Left hindlimb (tissue), 1 donor: ENCODE results near the gene LYRM4.

ENCODE experiments used
- DNase-seq: peaks from one replicate; pipeline ENCODE4 v3.0.0-alpha.2; 2018

The LYRM4 gene

DNA sequence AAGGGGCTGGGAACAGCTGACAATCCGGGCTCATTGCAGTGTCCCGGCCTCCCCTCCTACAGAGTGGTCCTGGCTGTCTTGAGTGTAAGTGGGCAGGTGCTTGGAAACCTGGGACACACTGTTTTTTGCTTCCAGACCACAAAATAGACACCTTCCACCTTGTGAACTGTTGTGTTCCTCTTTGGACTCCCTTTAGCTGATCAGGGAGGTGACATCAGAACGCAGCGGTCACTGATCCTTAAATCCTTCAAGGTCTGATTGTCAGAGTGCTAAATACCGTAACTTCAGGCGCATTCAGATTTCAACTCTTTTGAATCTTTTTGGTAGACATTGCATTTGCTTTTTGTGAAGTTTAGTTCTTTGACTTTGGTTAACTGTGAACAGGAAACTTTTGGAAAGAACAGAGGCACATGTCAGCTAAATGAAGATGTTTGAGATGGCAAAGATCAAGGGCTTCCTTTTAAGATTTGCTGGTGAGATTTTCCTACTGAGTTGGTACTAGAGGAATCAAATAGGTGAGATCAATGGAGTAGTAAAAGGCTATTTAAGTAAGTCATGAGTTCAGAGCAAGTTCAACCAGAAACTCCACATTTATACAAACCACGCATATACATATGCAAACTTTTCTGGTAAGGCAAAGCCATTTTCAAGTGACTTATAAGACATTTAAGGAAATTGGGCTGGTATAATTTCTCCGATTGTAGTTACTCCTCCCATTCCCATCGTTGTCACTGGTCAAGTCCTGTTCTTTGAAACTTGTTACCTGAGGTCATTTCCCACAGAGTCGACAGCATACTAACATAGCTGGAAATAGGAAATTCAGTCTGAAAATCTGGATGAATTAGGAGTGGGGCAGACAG lies 169.3 kb downstream of the LYRM4 start:
- DNase-seq: no peak

DNA sequence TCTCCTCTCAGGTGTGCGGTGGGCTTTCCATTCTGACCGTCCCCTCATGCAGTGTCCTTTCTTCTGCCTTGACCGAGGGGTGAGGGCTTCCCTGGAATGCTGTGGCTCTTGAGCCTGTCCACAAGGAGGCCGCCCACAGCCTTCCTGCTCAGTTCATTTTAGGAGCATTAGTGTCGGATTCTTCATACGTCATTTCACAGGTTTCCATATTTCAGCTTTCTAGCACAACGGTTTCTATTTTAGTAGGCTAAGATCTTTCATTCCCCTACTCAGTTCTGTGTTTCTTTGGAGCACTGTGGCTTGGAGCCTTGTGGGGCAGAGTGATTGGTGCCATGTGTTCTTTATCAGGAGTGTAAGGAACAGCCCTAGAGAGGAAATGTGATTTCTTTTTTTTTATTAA lies 170.1 kb downstream of the LYRM4 start:
- no peak for DNase-seq

DNA sequence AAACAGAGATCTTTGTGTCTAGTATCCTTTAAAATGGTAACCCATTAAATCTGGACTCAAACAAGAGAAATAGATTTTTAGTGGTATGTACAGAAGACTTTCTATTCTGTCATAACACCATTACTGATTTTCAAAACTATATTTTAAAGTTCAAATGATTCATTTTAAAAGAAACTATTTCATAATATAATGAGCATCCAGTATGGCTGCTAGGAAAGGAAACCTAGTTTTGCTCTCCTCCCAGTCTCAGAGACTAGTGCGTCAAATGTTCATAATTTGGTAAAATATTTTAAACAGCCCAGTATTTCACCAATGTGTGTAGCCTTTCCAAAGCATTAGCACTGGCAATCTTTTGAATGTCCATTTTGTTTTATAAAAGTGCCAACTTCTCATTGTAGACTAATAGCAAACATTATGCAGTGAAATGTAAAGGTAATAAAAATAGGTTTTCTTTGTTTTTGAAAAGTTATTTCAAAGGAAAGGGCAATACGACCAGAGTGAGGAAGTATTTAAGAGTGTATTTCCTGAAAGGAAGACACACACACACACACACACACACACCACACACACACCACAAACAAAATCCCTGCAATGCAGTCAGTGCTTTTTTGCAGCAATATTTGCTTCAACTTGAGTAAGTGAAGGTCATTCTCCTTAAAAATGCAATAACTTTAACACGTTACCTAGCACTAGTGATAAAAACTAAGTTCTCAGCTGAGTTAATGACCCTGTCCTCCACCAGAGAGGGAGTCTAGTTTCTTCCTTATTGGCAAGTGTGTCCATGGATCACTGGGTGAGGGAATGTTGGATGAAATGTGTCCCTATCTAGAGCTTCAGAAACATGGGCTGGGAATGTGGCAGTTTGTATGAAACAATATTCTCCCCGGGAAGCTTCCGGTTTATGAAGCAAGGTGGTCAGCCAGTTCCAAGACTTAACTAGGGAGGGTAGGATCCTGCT lies 171.0 kb downstream of the LYRM4 start:
- no peak for DNase-seq

DNA sequence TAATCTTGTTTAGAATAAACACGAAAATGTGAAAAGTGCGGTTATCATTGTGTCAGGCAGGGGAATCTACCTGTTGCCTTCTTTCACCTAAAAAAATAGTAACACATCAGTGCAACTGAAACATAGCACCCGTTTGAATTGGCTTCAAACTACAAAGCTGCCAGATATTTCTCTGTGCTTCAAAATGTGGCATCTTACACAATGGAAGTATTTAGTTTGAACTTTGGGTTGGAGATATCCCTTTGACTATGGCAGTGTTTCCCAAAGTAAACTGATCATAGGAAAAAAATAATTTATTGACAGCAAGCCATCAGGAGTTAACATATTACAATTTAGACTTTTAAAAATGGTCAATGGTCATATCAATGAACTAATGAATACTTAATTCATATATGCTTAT lies 172.0 kb downstream of the LYRM4 start:
- DNase-seq: no peak

DNA sequence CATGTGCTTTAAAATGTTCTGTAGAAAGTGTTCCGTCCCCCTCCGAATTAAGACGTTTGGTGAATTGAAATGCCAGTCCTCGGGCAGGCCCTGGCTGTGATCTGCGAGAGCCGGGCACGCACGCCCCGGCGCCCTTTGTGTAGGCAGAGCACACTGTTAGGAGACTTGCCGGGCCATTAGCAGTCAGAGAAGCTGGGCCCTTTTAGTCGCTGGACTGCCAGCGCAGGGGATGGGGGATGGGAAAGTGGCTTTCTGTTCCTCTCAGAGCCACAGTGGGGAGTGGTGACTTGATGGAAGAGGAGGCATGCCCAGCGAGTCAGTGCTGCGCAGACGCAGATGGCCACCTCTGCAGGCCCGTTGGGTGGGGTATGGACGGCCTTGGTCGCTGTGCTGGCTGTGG lies 173.4 kb downstream of the LYRM4 start:
- no peak for DNase-seq

DNA sequence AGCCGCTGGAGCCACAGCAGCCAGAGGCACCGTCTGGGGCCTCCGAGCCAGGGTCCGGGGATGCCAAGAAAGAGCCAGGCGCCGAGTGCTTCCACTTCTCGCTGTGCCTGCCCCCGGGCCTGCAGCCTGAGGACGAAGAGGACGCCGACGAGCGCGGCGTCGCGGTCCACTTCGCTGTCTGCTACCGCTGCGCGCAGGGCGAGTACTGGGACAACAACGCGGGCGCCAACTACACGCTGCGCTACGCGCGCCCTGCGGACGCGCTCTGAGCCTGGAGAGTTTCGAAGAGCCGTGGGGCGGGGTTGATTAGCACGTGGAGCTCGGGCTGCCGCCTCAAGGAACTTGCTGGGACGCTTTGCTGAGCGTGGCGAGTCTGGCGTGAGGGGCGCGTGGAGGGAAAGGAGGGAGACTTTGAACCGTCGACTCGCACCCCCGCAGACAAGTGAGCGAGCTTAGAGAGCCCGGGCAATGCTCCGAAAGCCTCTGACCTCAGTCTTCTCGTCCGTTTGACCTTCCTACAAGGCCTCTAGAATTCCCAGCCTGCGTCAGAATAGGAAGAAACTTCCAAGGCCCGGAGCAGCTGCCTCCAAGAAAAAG lies 174.4 kb downstream of the LYRM4 start:
- DNase-seq: no peak

DNA sequence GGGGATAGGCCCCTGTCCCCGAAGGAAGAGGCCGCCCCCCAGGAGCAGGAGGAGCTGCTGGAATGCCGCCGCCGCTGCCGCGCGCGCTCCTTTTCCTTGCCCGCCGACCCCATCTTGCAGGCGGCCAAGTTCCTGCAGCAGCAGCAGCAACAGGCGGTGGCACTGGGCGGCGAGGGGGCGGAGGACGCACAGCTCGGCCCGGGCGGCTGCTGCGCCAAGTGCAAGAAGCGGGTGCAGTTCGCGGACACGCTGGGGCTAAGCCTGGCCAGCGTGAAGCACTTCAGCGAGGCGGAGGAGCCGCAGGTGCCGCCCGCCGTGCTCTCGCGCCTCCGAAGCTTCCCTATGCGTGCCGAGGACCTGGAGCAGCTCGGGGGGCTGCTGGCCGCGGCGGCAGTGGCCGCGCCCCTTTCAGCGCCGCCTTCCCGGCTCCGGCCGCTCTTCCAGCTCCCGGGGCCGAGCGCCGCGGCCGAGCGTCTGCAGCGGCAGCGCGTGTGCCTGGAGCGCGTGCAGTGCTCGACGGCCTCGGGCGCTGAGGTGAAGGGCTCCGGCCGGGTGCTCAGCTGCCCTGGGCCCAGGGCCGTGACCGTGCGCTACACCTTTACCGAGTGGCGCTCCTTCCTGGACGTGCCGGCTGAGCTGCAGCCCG lies 175.0 kb downstream of the LYRM4 start:
- DNase-seq: peak; percentile 73

DNA sequence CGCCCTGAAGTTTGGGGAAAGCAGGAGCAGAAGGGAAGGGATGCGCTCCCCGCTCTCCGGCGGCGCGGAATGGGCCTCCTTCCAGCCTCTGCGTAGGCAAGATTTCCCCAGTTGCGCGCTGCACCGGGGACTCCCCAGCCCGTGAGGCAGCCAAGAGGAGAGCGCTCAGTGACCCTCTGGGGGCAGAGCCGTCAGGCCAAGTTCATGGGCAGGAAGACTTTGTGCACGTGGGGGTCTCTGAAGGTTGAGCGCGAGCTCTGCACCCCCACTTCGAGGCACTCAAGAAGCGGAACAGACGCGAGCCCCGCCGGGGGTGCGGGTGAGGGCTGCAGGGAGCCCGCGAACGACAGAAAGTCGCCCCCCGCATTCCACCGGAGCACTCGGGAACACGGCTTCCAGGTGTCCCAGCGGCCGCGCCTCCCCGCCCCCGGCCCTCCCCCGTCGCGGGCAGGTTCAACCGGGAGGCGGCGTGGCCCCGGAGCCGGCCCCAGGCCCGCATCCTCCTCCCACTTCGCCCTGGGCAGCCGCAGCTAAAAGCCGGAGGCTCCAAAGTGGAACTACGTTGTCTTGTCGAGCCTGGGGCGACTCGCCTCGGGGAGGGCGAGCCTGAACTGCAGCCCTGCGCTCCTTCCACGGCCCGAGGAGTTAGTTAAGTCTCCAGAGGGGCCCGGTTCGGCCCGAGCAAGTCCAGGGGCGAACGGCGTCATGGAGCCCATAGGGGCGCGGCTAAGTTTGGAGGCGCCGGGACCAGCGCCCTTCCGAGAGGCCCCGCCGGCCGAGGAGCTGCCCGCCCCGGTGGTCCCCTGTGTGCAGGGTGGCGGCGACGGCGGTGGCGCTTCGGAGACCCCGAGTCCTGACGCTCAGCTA lies 175.7 kb downstream of the LYRM4 start, which contains the start of gene PPP1R3G:
PPP1R3G (plus strand) TSS at position 561 of the 867 bp plus-strand sequence; CDS start at position 706, 145 bp downstream.
- peak; percentile 80 for DNase-seq

DNA sequence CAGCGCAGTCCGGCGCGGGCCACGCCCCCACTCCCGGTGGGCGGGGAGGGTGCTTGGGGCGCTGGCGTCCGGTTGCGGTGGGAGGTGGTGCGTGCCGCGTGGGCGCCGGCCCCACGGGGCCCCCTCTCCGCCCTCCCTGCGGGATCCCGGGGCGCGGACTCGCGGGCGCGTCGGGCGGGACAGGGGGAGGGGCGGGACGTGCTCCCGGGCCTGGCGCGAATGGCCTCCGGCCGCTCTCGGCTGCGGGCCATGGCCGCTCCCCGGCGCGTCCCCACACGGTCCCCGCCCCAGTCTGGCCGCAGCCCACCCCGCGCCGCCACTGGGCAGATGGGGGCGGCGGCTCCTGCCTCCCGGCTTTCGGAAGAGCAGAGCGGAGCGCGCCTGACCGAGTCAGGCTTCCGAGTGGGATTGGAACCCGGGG lies 176.4 kb downstream of the LYRM4 start:
- DNase-seq: no peak

DNA sequence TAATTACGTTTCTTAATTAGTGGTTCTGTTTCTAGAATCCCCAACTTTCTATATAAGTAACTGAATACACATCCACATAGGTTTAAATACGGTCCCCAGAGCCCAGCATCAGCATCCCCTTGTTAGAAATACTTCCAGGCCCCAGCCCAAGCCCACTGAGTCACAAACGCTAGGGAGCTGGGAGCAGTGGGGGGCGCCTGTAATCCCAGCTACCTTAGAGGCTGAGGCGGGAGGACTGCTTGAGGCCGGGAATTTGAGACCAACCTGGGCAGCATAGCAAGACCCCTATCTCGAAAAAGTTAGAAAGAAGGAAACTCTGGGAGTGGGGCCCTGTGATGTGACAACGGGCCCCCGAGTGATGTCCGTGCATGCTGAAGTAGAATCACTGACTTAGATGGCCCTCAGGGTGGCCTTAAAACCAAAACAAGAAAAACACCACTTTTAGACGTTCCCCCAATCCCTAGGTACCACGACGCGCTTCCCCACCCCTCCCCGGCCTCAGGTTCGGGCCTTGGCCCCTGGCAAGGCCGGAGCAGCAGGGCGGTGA lies 176.9 kb downstream of the LYRM4 start:
- no peak for DNase-seq

DNA sequence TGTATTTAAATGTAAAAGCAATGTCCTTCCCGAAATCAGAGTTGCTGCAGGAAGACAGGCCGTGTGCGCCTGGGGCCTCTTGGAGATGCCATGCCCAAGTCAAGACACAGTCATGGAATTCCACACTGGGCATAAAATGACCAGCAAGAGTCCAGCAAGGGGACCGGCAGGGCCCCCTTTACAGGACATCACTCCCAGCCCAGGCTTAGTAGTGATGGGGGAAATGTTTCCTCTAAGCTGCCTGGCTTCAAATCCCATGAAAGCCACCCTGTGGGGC lies 177.5 kb downstream of the LYRM4 start:
- DNase-seq: no peak

DNA sequence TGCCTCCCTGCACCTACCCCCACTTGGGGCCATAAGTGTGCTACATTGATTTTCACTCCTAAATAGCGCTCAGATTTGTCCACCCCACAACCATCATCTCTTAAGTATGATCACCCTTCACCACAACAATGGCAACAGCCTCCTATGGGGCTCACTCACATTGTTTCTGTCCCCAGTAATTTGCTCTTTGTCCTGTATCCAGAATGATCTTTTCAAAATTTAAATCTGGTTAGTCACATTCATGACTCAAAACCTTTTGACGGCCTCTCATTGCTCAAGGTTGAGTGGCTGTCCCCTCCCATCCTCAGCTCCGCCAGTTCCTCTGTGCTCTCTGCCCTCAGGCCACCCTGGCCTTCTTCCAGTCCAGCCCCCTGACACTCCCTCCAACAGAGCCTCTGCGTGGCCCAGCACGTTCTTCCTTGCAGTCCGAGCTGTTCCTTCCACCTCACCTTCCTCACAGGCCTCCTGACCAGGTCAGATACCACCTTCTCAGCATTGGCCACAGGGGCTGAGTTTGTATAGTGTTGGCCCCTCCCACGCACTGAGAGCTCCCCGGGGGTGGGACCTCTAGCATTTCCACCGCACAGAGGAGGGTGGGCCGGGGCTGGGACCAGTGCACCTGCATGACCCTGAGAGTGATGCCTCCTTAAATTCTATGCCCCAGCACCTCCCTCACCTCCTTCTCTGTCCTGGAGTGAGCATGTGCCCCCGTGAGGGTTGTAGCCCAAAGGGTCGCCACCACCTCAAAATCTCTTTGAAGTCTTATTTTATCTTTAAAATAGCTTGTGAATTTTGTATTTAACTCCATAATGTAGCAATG lies 178.1 kb downstream of the LYRM4 start:
- no peak for DNase-seq

DNA sequence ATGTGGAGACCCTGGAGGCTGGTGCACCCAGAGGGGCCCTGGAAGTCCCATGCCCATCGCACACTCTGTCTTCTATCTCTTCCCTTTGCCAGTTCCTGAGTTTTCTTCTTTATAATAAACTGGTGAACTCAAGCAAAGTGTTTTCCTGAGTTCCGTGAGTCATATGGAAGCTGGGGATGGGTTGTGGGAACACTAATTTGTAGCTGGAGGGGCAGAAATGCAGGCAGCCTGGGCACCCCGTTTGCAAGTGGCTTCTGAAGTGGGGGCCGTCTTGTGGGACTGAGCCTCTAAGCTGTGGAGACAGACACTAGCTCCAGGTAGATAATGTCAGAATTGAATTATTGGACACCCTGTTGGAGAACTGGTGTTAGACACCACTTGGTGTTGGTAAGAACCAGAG lies 178.8 kb downstream of the LYRM4 start:
- DNase-seq: no peak

DNA sequence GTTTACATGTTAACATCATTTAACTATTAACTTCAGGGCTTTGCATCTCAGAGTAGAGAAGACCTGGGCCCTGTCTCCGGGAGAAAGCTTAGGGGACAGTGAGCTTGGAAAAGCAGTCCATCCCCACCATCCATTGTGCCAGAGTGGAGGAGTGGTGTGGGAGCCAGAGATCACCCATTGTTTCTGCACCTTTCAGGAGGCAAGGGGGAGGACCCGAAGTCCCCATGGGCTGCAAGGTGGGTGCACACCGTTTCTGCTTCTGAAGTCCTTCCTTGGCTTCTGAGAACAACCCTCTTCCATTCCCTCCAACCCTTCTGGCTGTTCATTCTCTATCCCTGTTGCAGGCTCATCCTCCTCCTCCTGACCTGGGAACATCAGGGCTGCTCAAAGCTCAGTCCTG lies 179.6 kb downstream of the LYRM4 start:
- DNase-seq: no peak

DNA sequence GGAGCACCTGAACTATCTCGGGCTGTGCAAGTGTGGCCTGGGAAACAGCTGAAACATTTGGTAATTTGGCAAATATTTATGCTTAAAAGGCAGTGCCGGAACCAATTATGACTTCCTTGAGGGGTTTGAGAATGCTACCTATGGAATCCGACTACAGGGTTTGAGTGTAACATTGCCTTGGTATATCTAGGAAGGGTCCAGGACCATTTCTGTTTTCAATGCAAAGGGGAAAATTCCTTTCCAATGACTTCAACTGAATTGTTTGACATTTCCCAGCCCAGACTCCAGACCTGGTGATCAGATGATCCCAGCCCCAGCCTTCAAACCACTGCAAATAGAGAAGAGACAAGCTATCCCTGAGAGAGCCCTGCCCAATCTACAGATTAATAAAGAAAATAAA lies 180.2 kb downstream of the LYRM4 start:
- DNase-seq: no peak

DNA sequence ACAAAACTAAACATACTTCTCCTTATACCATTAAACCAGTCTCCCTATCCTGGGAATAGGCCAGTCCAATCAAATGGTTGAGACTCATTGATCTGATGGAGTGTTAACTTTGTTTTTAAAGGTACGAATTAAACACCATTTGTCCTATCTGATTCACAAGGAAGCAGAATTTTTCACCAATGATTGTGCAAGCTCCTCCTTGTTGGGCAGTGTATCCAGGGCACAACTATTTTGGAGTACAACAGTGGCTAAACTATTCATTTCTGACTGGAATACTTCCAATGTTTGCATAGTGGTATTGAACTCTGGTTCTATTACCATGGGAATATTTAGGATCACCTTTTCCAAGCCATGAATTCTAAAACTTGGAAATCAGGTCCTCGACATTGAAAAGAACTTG lies 181.1 kb downstream of the LYRM4 start:
- no peak for DNase-seq

DNA sequence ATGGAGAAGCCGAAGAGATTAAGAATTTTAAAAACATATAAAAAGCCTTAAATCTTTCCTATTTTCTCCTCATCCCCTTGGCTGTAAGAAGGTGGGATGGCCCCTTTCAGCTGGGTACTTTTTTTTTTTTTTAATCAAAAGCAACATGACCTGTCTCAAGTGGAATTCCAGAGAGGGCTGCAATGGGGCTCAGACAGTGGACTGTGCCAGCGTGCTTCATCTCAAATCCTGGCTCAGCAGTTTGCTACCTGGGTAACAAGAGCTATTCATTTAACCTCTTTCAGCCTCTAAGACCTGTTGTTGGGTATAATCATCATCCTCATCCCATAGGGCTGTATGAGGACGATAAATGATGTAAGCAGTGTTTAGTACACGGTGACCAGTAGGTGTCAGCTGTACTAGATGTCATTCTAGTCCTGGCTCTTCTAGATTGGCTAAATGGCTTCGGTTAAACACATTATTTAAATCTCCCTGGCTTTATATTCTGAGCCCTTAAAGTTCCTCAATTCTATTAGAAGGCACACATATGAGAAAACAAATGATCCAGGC lies 182.6 kb downstream of the LYRM4 start:
- DNase-seq: no peak

DNA sequence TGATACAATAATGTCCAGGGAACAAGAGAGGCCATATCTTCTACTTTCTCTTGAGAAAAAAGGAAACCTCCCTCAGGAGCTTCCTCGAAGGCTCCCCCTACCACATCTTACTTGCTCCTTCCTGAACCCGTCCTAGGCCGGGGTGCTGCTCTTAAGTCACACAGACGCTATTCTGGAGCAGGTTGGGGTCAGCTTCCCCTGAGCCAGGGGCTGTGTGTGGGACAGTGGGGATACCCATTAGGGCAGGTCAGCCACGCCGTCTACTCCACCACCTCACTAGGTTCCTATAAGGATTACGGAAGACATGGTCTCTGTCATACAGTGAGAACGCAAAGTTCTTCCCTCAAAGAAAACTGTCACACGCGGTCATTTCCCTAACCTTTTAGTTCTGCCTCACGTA lies 183.8 kb downstream of the LYRM4 start:
- no peak for DNase-seq

DNA sequence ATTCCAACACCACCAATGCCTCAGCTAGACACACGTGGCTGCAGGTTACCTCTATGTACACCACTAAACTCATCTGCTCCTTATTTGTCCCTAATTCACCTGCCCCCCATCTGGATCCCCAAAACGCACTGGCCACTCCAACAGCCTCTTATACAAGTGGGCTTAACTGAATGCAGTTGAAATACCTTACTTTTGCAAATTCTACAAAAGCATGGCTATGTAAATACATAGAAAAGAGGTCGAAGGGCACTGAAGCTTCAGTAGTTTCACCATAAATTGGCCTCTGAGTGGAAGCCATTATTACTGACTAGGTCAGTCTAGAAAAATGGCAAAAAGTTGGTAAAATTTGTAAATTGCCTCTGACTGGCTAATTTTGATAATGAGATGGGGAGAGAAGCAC lies 186.8 kb downstream of the LYRM4 start:
- DNase-seq: no peak

DNA sequence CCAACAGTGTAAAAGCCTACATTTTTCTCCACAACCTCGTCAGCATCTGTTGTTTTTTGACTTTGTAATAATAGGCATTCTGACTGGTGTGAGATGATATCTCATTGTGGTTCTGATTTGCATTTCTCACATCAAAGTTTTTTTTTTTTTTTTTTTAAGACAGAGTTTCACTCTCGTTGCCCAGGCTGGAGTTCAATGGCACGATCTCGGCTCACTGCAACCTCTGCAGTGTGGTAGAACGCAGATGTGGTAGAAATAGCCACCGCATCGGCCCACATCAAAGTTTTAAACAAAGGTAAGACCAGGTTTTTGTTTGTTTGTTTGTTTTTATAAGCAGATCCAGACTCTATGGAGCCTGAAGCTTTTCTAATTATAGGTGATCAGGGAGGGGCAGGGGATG lies 188.3 kb downstream of the LYRM4 start:
- DNase-seq: no peak

DNA sequence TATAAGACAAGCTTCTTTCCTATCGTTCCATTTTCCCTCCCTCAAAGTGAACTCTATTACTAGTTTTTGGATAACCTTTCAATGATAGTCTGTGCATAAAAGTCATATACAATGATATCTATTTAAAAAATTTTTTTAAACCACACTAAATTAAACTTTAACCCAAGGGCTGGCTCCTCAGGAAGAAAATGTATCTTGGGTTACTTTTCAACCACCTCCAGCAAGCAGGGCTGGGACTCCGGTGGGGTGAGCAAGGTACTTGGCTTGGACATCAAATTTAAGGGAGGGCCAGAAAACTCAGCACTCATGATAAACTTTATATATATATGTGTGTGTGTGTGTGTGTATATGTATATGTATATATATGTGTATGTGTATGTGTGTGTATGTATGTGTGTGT lies 189.5 kb downstream of the LYRM4 start:
- no peak for DNase-seq
